Activated CD4-positive, alpha-beta memory T cell treated with anti-CD3 and anti-CD28 coated beads, Interleukin-2, amount 10 ng/mL, durations not matched to agents 7 days and 5 days (primary cell): ENCODE measurements around the gene CXXC4. TPM values are rescaled to one million over a fixed set of nuclear protein-coding genes. Genes with fewer than 3 reads are reported as not detected.

ENCODE experiments used
- CTCF ChIA-PET: fragments of 350-600 bp; sonication (Branson Sonifier 250); formaldehyde crosslinking; loops from one replicate; lab custom pipeline; 2021; ENCODE audit warnings: antibody characterized with exemption, inconsistent platforms; lab: Charles Lee
- POLR2A ChIA-PET: fragments of 350-600 bp; sonication (Branson Sonifier 250); formaldehyde crosslinking; loops from one replicate; lab custom pipeline; 2021; ENCODE audit warnings: antibody characterized with exemption; lab: Charles Lee
- DNase-seq: peaks from one replicate; pipeline ENCODE4 v3.0.0-alpha.2; 2020
- H3K27ac Mint-ChIP-seq: one replicate; pipeline ENCODE4 v1.8.0; 2021; ENCODE audit warnings: mild to moderate bottlenecking, mixed read lengths
- H3K27me3 Mint-ChIP-seq: one replicate; pipeline ENCODE4 v1.8.0; 2021; ENCODE audit warnings: mixed read lengths
- H3K36me3 Mint-ChIP-seq: one replicate; pipeline ENCODE4 v1.8.0; 2021; ENCODE audit warnings: low read depth, mixed read lengths
- H3K4me1 Mint-ChIP-seq: one replicate; pipeline ENCODE4 v1.8.0; 2021; ENCODE audit warnings: mixed read lengths
- H3K4me3 Mint-ChIP-seq: one replicate; pipeline ENCODE4 v1.8.0; 2021; ENCODE audit warnings: mild to moderate bottlenecking, mixed read lengths
- H3K9me3 Mint-ChIP-seq: one replicate; pipeline ENCODE4 v1.8.0; 2021; ENCODE audit warnings: mixed read lengths
- total RNA-seq, 2 experiments: library from RNA; stranded (reverse); gene quantifications; one replicate each; pipeline ENCODE4 v1.2.3, GENCODE V29; 2021

The CXXC4 gene
- total RNA-seq, 2 experiments from 2014 or later, result not detected

- Mint-ChIP-seq H3K27me3 (no peaks in the 10 kb centered on the region), H3K4me3 (no peak overlapping the region), H3K4me1 (no peaks in the 10 kb centered on the region), H3K9me3 (no peaks in the 10 kb centered on the region), H3K36me3 (no peaks in the 10 kb centered on the region), H3K27ac (no peak overlapping the region)
- DNase-seq, result no peak
- CTCF ChIA-PET, result no interaction called here
- POLR2A ChIA-PET, result no interaction called here
Observed at GRCh38 chr4:104425948-104426347, 68.7 kb downstream of the CXXC4 start.

DNA sequence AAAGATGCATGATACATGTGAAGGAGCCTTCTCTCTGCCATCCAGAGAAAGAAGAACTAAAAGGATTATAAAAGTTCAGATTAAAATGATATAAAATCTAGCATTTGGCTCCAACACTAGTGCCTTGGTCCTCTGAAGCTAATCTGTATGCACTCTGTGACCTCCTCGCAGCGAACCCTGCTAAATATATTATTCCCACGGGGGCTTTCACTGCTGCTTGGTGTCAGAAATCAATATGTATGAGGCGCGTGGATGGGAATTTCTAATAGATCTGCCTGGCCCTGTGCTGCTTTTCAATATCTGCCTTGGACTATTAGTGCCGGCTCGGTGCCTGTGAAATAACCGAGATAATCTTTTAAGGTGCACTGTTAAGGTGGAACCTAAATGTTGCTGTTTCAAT is 69.7 kb downstream of the CXXC4 start:
- no peaks in the 10 kb centered on the region for H3K27me3 Mint-ChIP-seq
- no peaks in the 10 kb centered on the region for H3K9me3 Mint-ChIP-seq
- no peak overlapping the region for H3K4me3 Mint-ChIP-seq
- no peak overlapping the region for H3K27ac Mint-ChIP-seq
- H3K4me1 Mint-ChIP-seq, result no peaks in the 10 kb centered on the region
- no peaks in the 10 kb centered on the region for H3K36me3 Mint-ChIP-seq
- ChIA-PET CTCF (no interaction called here), POLR2A (no interaction called here)
- DNase-seq, result no peak

DNA sequence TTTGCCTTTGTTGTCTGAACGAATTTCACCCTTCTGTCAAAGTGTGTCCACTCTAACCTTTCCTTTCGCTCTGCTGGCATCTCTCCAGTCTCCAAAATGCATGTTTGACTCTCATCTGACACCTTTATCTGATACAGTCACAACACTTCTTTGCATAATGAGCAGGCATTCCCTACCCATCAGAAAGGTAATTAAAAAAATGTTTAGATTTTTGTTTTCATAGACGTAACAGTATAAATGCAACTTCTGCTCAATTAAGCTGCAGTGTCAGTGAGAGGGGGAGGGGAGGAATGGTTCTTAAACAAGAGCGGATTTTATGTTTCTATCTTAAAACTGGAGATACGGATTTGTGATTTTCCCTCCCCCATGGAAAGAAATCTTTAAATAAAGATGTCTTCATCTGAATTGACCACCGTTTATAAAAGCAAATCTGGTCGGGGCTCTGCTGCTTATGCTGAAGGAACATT is 70.2 kb downstream of the CXXC4 start:
- H3K4me1 Mint-ChIP-seq, result no peaks in the 10 kb centered on the region
- no peaks in the 10 kb centered on the region for H3K9me3 Mint-ChIP-seq
- CTCF ChIA-PET, result no interaction called here
- no peak overlapping the region for H3K4me3 Mint-ChIP-seq
- no peak for DNase-seq
- no peak overlapping the region for H3K27ac Mint-ChIP-seq
- POLR2A ChIA-PET, result no interaction called here
- no peaks in the 10 kb centered on the region for H3K27me3 Mint-ChIP-seq
- no peaks in the 10 kb centered on the region for H3K36me3 Mint-ChIP-seq

DNA sequence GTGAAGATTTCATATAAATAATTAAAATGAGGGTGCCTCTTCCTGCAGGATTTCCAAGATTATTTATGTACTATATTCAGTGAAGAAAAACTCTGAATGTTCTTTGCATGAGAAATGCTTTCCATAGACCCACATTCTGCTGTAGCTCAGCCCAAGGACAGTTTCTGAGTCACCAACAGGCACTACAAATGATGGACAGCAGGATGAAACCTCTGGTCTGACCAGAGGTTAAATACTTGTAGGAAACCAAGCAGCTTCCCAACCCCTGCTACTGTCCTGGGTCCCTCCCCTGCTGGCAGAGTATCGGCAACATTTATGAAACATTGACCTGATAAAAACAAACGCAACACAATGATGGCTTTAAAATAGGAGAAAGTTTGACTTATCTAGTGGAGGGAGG is 73.1 kb downstream of the CXXC4 start:
- Mint-ChIP-seq H3K4me1 (no peaks in the 10 kb centered on the region), H3K36me3 (no peaks in the 10 kb centered on the region), H3K9me3 (no peaks in the 10 kb centered on the region), H3K4me3 (no peak overlapping the region), H3K27me3 (no peaks in the 10 kb centered on the region), H3K27ac (no peak overlapping the region)
- ChIA-PET POLR2A (no interaction called here), CTCF (no interaction called here)
- no peak for DNase-seq

GRCh38 chr4:104420766-104421165 is 73.9 kb downstream of the CXXC4 start:
- H3K4me3 Mint-ChIP-seq, result no peak overlapping the region
- H3K4me1 Mint-ChIP-seq, result no peaks in the 10 kb centered on the region
- no peaks in the 10 kb centered on the region for H3K9me3 Mint-ChIP-seq
- ChIA-PET POLR2A (no interaction called here), CTCF (no interaction called here)
- DNase-seq, result no peak
- no peaks in the 10 kb centered on the region for H3K36me3 Mint-ChIP-seq
- H3K27ac Mint-ChIP-seq, result no peak overlapping the region
- no peaks in the 10 kb centered on the region for H3K27me3 Mint-ChIP-seq
